Measurements from ENCODE around the gene YJEFN3.

DNA sequence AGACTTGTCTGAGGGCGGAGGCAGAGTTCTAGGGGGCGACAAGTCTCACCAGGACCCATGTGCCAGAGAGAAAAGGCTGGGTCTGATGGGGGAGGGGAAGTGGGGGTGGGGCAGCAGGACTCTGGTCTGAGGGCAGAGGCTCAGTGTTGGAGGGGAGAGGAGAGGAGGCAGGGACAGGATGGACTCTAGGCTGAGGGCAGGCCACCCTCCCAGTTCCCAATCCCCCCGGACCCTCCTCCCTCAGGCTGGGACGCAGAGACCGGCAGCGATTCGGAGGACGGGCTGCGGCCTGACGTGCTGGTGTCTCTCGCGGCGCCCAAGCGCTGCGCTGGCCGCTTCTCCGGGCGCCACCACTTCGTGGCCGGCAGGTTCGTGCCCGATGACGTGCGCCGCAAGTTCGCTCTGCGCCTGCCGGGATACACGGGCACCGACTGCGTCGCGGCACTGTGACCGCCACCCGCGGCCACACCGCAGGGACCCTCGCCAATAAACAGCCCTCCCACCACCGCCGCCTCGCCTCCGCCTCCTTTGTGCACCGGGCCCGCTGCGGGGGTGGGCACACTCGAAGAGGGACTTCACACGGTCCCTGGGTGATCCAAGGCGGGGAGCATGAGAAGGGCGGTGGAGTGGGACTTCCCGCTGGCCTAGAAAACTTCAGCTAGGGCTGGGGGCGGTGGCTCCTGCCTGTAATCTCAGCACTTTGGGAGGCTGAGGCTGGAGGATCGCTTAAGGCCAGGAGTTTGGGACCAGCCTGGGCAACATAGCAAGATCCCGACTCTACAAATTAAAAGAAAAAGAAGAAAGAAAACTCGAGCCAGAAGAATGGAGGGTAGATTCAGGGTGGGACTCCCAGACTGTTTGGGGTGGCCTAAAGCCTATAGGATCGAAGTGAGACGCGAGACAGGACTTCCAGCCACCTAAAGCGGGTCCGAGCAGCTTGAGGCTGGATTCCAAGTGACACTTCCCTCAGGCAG, 8.7 kb downstream of the YJEFN3 start:
- no peak for TF ChIP-seq POLR2A (IDR thresholded peaks at IDR 0.05)
- TF ChIP-seq, protein P1, sequence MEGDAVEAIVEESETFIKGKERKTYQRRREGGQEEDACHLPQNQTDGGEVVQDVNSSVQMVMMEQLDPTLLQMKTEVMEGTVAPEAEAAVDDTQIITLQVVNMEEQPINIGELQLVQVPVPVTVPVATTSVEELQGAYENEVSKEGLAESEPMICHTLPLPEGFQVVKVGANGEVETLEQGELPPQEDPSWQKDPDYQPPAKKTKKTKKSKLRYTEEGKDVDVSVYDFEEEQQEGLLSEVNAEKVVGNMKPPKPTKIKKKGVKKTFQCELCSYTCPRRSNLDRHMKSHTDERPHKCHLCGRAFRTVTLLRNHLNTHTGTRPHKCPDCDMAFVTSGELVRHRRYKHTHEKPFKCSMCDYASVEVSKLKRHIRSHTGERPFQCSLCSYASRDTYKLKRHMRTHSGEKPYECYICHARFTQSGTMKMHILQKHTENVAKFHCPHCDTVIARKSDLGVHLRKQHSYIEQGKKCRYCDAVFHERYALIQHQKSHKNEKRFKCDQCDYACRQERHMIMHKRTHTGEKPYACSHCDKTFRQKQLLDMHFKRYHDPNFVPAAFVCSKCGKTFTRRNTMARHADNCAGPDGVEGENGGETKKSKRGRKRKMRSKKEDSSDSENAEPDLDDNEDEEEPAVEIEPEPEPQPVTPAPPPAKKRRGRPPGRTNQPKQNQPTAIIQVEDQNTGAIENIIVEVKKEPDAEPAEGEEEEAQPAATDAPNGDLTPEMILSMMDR (IDR thresholded peaks at IDR 0.05) = no peak

Measured in vagina (tissue), 2 donors.